Mesenchymal stem cell (in vitro differentiated cells and primary cell): Measurements from ENCODE around the gene S100A16.
A peak's percentile ranks its signal among the peaks of the same experiment; 100 is the strongest.

ENCODE experiments used
- DNase-seq: peaks from one replicate; pipeline ENCODE4 v3.0.0-alpha.2; 2013
- H2AFZ ChIP-seq: one replicate; pipeline ENCODE4 v1.6.1; 2013; ENCODE audit warnings: low read depth, mild to moderate bottlenecking, control low read depth, inconsistent platforms, low read length, moderate library complexity
- H2AK5ac ChIP-seq: 2 replicates; pipeline ENCODE4 v1.6.1; 2013; ENCODE audit warnings: low read length, moderate library complexity, mild to moderate bottlenecking, inconsistent platforms; ENCODE audit not compliant: severe bottlenecking
- H2BK120ac ChIP-seq: one replicate; pipeline ENCODE4 v1.6.1; 2013; ENCODE audit warnings: low read depth, mild to moderate bottlenecking, inconsistent platforms, low read length, moderate library complexity
- H2BK12ac ChIP-seq, 2 experiments: one replicate each; pipeline ENCODE4 v1.6.1; 2013; ENCODE audit warnings: inconsistent platforms in 2 of 2, low read length in 2 of 2, mild to moderate bottlenecking in 2 of 2, moderate library complexity in 2 of 2, control low read depth in 1 of 2
- H2BK15ac ChIP-seq: one replicate; pipeline ENCODE4 v1.6.1; 2013; ENCODE audit warnings: mild to moderate bottlenecking, low read depth, inconsistent platforms; ENCODE audit not compliant: poor library complexity, severe bottlenecking
- H2BK5ac ChIP-seq: 2 replicates; pipeline ENCODE4 v1.6.1; 2013; ENCODE audit warnings: low read depth, mild to moderate bottlenecking, low read length, control low read depth, inconsistent platforms; ENCODE audit not compliant: poor library complexity, severe bottlenecking
- H3K14ac ChIP-seq, 2 experiments: one replicate each; pipeline ENCODE4 v1.6.1; 2013; ENCODE audit warnings: inconsistent platforms in 2 of 2, low read length in 2 of 2, control low read depth in 1 of 2, mild to moderate bottlenecking in 1 of 2, moderate library complexity in 1 of 2
- H3K18ac ChIP-seq, 2 experiments: one replicate each; pipeline ENCODE4 v1.6.1; 2013; ENCODE audit warnings: inconsistent platforms in 2 of 2, low read length in 2 of 2, control low read depth in 1 of 2, low read depth in 1 of 2, mild to moderate bottlenecking in 1 of 2
- H3K23ac ChIP-seq, 2 experiments: one replicate each; pipeline ENCODE4 v1.6.1; 2013; ENCODE audit warnings: inconsistent platforms in 2 of 2, low read length in 2 of 2, mild to moderate bottlenecking in 2 of 2, moderate library complexity in 2 of 2, control low read depth in 1 of 2
- H3K27ac ChIP-seq: 2 replicates; pipeline ENCODE4 v1.5.1; 2013; ENCODE audit warnings: mild to moderate bottlenecking, moderate library complexity, low read length, control low read depth, inconsistent platforms; ENCODE audit not compliant: poor library complexity, severe bottlenecking
- H3K27me3 ChIP-seq, 2 experiments: 2 replicates each; pipeline versions ENCODE4 v1.6.1 to v1.7.0; 2013; ENCODE audit warnings: low read length in 2 of 2, mild to moderate bottlenecking in 2 of 2, moderate library complexity in 2 of 2, control low read depth in 1 of 2, inconsistent platforms in 1 of 2; ENCODE audit not compliant: control insufficient read depth in 1 of 2, insufficient read depth in 1 of 2
- H3K36me3 ChIP-seq, 2 experiments: 2 replicates each; pipeline versions ENCODE4 v1.6.1 to v1.7.0; 2013; ENCODE audit warnings: low read length in 2 of 2, control low read depth in 1 of 2, inconsistent platforms in 1 of 2, low read depth in 1 of 2, mild to moderate bottlenecking in 1 of 2; ENCODE audit not compliant: insufficient read depth in 2 of 2, control insufficient read depth in 1 of 2
- H3K4ac ChIP-seq, 2 experiments: one replicate each; pipeline ENCODE4 v1.6.1; 2013; ENCODE audit warnings: inconsistent platforms in 2 of 2, low read length in 2 of 2, mild to moderate bottlenecking in 2 of 2, moderate library complexity in 2 of 2, control low read depth in 1 of 2, low read depth in 1 of 2
- H3K4me1 ChIP-seq: 2 replicates; pipeline ENCODE4 v1.6.1; 2013; ENCODE audit warnings: low read depth, low read length, control low read depth; ENCODE audit not compliant: control insufficient read depth, insufficient read depth
- H3K4me2 ChIP-seq: 2 replicates; pipeline ENCODE4 v1.6.1; 2013; ENCODE audit warnings: low read length, mild to moderate bottlenecking, inconsistent platforms; ENCODE audit not compliant: poor library complexity, severe bottlenecking
- H3K4me3 ChIP-seq, 2 experiments: 2 replicates each; pipeline versions ENCODE4 v1.5.1 to v1.7.0; 2013; ENCODE audit warnings: low read length in 2 of 2, mild to moderate bottlenecking in 2 of 2, control low read depth in 1 of 2, low read depth in 1 of 2; ENCODE audit not compliant: insufficient read depth in 1 of 2
- H3K79me1 ChIP-seq: replicated peaks from 2 replicates; pipeline ENCODE4 v1.6.1; 2013; ENCODE audit warnings: mild to moderate bottlenecking, control low read depth, low read length, inconsistent platforms; ENCODE audit not compliant: poor library complexity, severe bottlenecking
- H3K9ac ChIP-seq: 2 replicates; pipeline ENCODE4 v1.7.0; 2013; ENCODE audit warnings: mild to moderate bottlenecking, low read length, moderate library complexity
- H3K9me3 ChIP-seq: 2 replicates; pipeline ENCODE4 v1.7.0; 2013; ENCODE audit warnings: mild to moderate bottlenecking, low read length; ENCODE audit not compliant: control insufficient read depth
- H4K8ac ChIP-seq: one replicate; pipeline ENCODE4 v1.6.1; 2013; ENCODE audit warnings: inconsistent platforms, mild to moderate bottlenecking, low read length, moderate library complexity
- H4K91ac ChIP-seq: one replicate; pipeline ENCODE4 v1.6.1; 2013; ENCODE audit warnings: mild to moderate bottlenecking, low read length, inconsistent platforms
- whole genome bisulfite sequencing: methylation state at CpG from one replicate; pipeline ENCODE4 v1.1.7; 2013; ENCODE audit warnings: mixed read lengths; 5-methylcytosine and 5-hydroxymethylcytosine counted together

Gene S100A16

DNA sequence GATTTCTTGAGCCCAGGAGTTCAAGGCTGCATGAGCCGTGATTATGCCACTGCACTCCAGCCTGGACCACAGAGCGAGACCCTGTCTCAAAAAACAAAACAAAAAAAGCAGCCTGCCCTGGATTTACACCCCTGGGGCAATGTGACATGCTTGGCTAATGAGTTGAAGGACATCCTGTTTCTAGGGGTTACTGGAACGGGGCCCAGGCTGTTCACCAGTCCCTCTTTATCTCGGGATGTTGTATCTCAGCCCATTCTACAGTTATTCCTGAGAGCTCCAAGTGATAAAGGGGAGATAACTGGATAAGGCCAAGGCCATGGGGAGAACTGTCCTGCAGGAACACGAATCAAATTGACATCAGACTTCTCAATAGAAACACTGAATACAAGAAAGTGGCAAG is 25.6 kb downstream of the S100A16 start:
- no peaks in the 10 kb centered on the region for H3K36me3 ChIP-seq
- no peak overlapping the region for H3K18ac ChIP-seq
- H3K79me1 ChIP-seq = no peaks in the 10 kb centered on the region
- no peak overlapping the region for H3K4me2 ChIP-seq
- no peaks in the 10 kb centered on the region for H3K27me3 ChIP-seq
- H3K4ac ChIP-seq = no peak overlapping the region
- no peak overlapping the region for H2BK5ac ChIP-seq
- H2BK12ac ChIP-seq = peak overlapping the region; percentile 14 to 52
- no peak overlapping the region for H3K27ac ChIP-seq
- H3K4me1 ChIP-seq = no peaks in the 10 kb centered on the region
- no peak overlapping the region for H4K91ac ChIP-seq
- no peak overlapping the region for H3K14ac ChIP-seq
- H3K9me3 ChIP-seq = no peaks in the 10 kb centered on the region
- no peak overlapping the region for H3K4me3 ChIP-seq
- H2BK120ac ChIP-seq = no peak overlapping the region
- H3K9ac ChIP-seq = no peak overlapping the region
- H2AK5ac ChIP-seq = no peak overlapping the region
- WGBS = 51% methylated on average over 3 of the region's 5 CpGs
- no peak overlapping the region for H2BK15ac ChIP-seq
- H4K8ac ChIP-seq = no peak overlapping the region
- no peak overlapping the region for H2AFZ ChIP-seq
- H3K23ac ChIP-seq = no peak overlapping the region
- no peak for DNase-seq

DNA sequence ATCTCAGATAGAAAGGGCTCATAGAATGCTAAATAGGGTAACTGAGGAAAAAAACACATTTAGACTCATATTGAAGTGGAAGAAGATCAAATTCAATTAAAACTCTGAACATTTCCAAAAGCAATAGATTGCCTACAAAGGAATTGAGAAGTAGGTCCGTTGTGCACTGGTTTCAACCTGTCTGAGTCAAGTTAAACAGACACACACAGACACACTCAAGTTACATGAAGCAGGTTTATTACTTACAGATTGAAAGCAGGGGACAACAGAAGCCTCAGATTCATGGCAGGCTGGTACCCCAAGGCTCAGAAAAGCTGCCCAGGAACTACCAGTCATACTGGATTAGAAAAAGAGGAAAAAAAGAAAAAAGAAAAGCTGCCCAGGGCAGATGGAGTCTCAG is 26.6 kb downstream of the S100A16 start:
- Histone ChIP-seq H2BK12ac (no peak overlapping the region), H3K18ac (no peak overlapping the region), H3K23ac (no peak overlapping the region), H3K27me3 (no peaks in the 10 kb centered on the region), H3K14ac (no peak overlapping the region), H3K9ac (no peak overlapping the region), H2AK5ac (no peak overlapping the region), H3K4me2 (no peak overlapping the region), H3K36me3 (no peaks in the 10 kb centered on the region), H3K4me1 (no peaks in the 10 kb centered on the region), H3K79me1 (no peaks in the 10 kb centered on the region), H2BK15ac (no peak overlapping the region), H2AFZ (no peak overlapping the region), H3K27ac (no peak overlapping the region), H3K4me3 (no peak overlapping the region), H2BK120ac (no peak overlapping the region), H4K91ac (no peak overlapping the region), H4K8ac (no peak overlapping the region), H2BK5ac (no peak overlapping the region), H3K4ac (no peak overlapping the region), H3K9me3 (no peaks in the 10 kb centered on the region)
- no peak for DNase-seq
- 67% methylated on average over 1 of the region's 1 CpG for WGBS

DNA sequence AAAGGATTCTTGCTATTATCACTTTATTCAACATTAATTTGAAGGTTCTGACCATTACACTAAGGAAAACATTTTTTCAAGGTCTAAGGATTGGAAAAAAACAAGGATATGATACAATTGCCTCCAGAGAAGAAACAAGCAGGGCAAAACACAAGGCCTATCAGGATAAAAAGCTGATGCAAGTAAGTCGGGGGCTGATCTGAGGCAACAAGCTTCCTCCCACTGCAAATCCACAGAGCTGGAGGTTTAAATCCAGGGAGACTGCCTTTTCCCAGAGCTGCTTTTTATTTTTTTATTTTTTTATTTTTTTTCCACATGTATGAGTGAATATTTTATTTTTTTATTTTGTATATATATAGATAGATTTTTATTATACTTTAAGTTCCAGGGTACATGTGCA is 27.9 kb downstream of the S100A16 start:
- Histone ChIP-seq H3K27me3 (no peaks in the 10 kb centered on the region), H3K14ac (no peak overlapping the region), H3K27ac (no peak overlapping the region), H3K4me3 (no peak overlapping the region), H2BK15ac (no peak overlapping the region), H2BK5ac (no peak overlapping the region), H3K9me3 (no peaks in the 10 kb centered on the region), H3K23ac (no peak overlapping the region), H2BK120ac (no peak overlapping the region), H3K4me1 (no peaks in the 10 kb centered on the region), H3K4ac (no peak overlapping the region), H2BK12ac (no peak overlapping the region), H3K9ac (no peak overlapping the region), H3K36me3 (no peaks in the 10 kb centered on the region), H3K18ac (no peak overlapping the region), H3K79me1 (no peaks in the 10 kb centered on the region), H2AFZ (no peak overlapping the region), H4K91ac (no peak overlapping the region), H4K8ac (no peak overlapping the region), H2AK5ac (no peak overlapping the region), H3K4me2 (no peak overlapping the region)
- DNase-seq = no peak
- WGBS = 92% methylated on average over 1 of the region's 1 CpG

DNA sequence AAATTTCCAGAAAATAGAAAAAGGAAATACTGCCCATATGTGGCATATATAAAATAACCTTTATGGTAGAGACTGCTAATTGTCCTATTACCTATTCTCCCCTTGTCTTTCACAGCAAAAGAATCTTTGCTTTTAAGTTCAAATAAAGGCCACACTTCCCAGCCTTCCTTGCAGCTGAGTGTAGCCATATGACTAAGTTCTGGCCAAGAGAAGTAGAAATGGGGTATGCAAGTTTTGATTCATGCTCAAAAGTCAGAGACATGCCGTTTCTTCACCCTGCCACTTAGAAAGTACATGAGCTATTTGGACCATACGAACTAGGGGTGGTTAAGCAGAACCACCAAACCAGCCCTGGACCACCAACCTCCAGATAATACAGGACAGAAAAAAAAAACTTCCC is 29.0 kb downstream of the S100A16 start:
- Histone ChIP-seq H3K4me2 (no peak overlapping the region), H2BK15ac (no peak overlapping the region)

More for the DNA sequence above, 29.0 kb downstream of the S100A16 start:
- Histone ChIP-seq H3K36me3 (no peaks in the 10 kb centered on the region), H3K18ac (no peak overlapping the region), H3K4me3 (no peak overlapping the region), H2BK120ac (no peak overlapping the region), H3K9me3 (no peaks in the 10 kb centered on the region), H3K4ac (no peak overlapping the region), H3K9ac (no peak overlapping the region), H3K14ac (no peak overlapping the region), H4K91ac (no peak overlapping the region), H3K27me3 (no peaks in the 10 kb centered on the region), H2BK12ac (no peak overlapping the region), H3K4me1 (peaks cover under 1% of the 10 kb centered on the region), H3K27ac (no peak overlapping the region), H2AFZ (no peak overlapping the region), H3K23ac (no peak overlapping the region), H3K79me1 (no peaks in the 10 kb centered on the region), H4K8ac (no peak overlapping the region), H2BK5ac (no peak overlapping the region), H2AK5ac (no peak overlapping the region)
- no peak for DNase-seq
- 85% methylated on average over 2 of the region's 2 CpGs for WGBS
